ENCODE results near the gene DZIP3.

Gene DZIP3

GRCh38 chr3:108589081-108589997 is at the start of gene DZIP3, which contains the start of gene CIP2A:
Gene DZIP3, plus strand, starts transcription at chr3:108589722. Its CDS starts 15,685 bp downstream, at chr3:108605407.
Gene CIP2A, minus strand, starts transcription at chr3:108589438. Its CDS starts 63 bp downstream, at chr3:108589375.
- no peaks in the 10 kb centered on the region for H3K36me3 ChIP-seq
- no peak for TF ChIP-seq CTCF (IDR thresholded peaks at IDR 0.05)
- H3K4me3 ChIP-seq: peak within 1 kb of the TSS; percentile 68 to 72
- H3K27ac ChIP-seq: peak within 1 kb of the TSS; percentile 90 to 92
- no peaks in the 10 kb centered on the region for H3K27me3 ChIP-seq
- H3K9me3 ChIP-seq: no peaks in the 10 kb centered on the region
- DNase-seq: peak; percentile 78 to 88
- H3K4me1 ChIP-seq: peaks cover 0 to 14% (median 4%) of the 10 kb centered on the region in 4 donors
- intact Hi-C loops (cut with DNase I; ENCODE audit: low total_unique reads): no loop called here

- no peak for TF ChIP-seq CTCF (IDR thresholded peaks at IDR 0.05)
- Histone ChIP-seq H3K4me3 (peak overlapping the region; percentile 5 to 7), H3K27ac (peak overlapping the region in 1 of 2 donors; percentile 13), H3K36me3 (no peaks in the 10 kb centered on the region), H3K4me1 (no peaks in the 10 kb centered on the region), H3K27me3 (no peaks in the 10 kb centered on the region), H3K9me3 (no peaks in the 10 kb centered on the region)
- DNase-seq: no peak
- intact Hi-C loops (cut with DNase I; ENCODE audit: low total_unique reads): no loop called here
Measured at GRCh38 chr3:108546247-108546646, 43.3 kb upstream of the DZIP3 start.

GRCh38 chr3:108546692-108547091 is 42.8 kb upstream of the DZIP3 start:
- Histone ChIP-seq H3K27me3 (no peaks in the 10 kb centered on the region), H3K27ac (peak overlapping the region in 1 of 2 donors; percentile 13), H3K4me3 (peak overlapping the region in 1 of 2 donors; percentile 5), H3K36me3 (no peaks in the 10 kb centered on the region), H3K9me3 (no peaks in the 10 kb centered on the region), H3K4me1 (no peaks in the 10 kb centered on the region)
- intact Hi-C loops (cut with DNase I; ENCODE audit: low total_unique reads): no loop called here
- no peak for DNase-seq
- TF ChIP-seq CTCF (IDR thresholded peaks at IDR 0.05): no peak

GRCh38 chr3:108548304-108548703 is 41.2 kb upstream of the DZIP3 start:
- H3K4me3 ChIP-seq: no peak overlapping the region
- no peaks in the 10 kb centered on the region for H3K36me3 ChIP-seq
- DNase-seq: no peak
- peaks cover 0 to 7% (median 0%) of the 10 kb centered on the region in 4 donors for H3K4me1 ChIP-seq
- TF ChIP-seq CTCF (IDR thresholded peaks at IDR 0.05): no peak
- H3K27ac ChIP-seq: no peak overlapping the region
- intact Hi-C loops (cut with DNase I; ENCODE audit: low total_unique reads): no loop called here
- H3K27me3 ChIP-seq: no peaks in the 10 kb centered on the region
- no peaks in the 10 kb centered on the region for H3K9me3 ChIP-seq

- TF ChIP-seq CTCF (IDR thresholded peaks at IDR 0.05): no peak
- no peak for DNase-seq
- no peak overlapping the region for H3K4me3 ChIP-seq
- H3K4me1 ChIP-seq: peaks cover 0 to 7% (median 0%) of the 10 kb centered on the region in 4 donors
- no peaks in the 10 kb centered on the region for H3K36me3 ChIP-seq
- H3K27ac ChIP-seq: no peak overlapping the region
- H3K27me3 ChIP-seq: no peaks in the 10 kb centered on the region
- no peaks in the 10 kb centered on the region for H3K9me3 ChIP-seq
- intact Hi-C loops (cut with DNase I; ENCODE audit: low total_unique reads): no loop called here
Measured at GRCh38 chr3:108548886-108549285, 40.6 kb upstream of the DZIP3 start.

All from tibial artery (tissue), 4 donors.